Stimulated activated CD4-positive, alpha-beta T cell treated with anti-CD3 and anti-CD28 coated beads, Interleukin-2, amount 100 ng/mL, for 24 hours (primary cell): Measurements from ENCODE around the gene KLHL30.

ENCODE experiments used
- DNase-seq, 2 donors: peaks; one replicate each; pipeline ENCODE4 v3.0.0-alpha.2; 2020

The KLHL30 gene

GRCh38 chr2:238187618-238188548 is 49.4 kb downstream of the KLHL30 start:
- DNase-seq: no peak

- DNase-seq: no peak
Observed at GRCh38 chr2:238190445-238190844, 52.0 kb downstream of the KLHL30 start.
